ENCODE measurements around the gene FBXL16. TPM values are rescaled to one million over a fixed set of nuclear protein-coding genes. Genes with fewer than 3 reads are reported as not detected.

The FBXL16 gene
- total RNA-seq, 1 donor from 2014 or later = 12.0 TPM

DNA sequence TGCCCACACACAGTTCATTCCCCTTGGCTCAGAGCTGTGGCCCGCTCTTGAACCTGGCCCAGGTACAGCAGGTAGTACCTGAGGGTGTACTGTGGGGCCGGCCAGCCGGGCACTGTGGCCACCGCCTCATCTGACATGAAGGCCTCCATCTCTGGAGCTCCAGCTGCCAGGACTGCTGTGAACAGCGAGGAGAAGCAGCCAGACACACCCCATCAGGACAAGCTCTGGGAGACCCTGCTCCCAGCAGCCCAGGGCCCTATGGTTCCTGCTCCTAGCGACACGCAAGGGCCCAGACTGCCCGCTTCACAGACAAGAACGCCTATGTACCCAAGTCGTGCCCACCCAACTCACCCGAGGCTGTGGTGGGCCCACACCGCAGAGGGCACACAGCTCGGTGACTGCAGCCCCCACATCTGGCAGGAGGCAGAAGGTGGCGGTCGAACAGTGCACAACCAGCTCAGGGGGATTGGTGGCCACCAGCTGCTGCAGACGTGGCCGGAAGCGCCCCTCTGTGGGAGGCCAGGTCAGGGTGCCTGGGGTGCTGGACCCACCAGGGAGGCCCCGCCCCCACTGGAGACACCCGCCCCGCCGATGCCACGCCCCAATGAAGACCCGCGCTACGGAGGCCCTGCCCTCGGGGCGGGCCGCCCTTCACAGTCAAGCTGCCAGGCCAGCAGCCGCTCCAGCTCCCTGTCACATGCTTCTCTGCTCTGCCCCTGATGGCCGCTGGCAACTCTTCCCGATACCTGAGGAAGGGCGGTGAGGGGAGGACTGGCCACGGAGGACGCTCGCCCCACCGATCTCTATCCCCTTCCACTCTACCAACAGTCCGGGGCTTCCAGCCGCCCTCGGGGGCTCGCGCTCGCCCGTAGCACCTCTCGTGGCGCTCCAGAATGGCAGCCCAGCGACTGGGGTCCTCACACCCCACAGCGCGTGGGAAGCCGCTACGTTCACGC lies 26.5 kb downstream of the FBXL16 start:
- intact Hi-C loops (cut with micrococcal nuclease) = loop anchor here (1.0 kb wide), 1 partner anchor 11 kb away; the partner anchor contains the start of gene RHOT2

DNA sequence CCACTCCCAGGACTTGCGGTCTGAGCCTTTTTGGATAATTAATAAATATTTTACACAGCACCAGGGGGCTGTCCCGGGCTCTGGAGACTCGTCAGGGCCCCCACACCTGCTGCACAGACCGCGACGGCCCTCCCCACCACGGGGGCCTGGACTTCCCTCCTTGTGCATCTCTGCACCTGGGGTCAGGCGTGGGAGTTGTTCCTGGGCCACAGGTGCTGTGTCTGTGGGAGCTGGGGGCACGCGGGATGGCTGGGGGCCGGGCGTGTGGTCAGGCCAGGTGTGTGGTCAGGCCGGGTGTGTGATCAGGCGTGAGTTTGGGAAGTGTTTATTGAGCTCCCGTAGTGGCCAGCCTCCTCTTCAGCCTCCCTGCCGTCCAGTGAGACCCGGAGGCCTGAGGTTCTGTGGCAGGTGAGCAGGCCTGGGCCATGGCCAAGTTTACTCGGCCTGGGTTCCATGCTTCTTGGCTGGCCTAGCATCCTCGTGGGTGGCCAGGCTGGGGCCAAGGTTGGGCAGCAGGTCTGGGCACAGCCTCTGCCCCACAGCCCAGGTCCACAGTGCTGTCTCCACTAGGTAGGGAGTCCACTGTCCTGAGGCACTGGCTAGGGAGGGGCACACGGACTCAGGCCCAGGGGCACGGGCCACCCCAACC lies 27.3 kb downstream of the FBXL16 start:
- intact Hi-C loops (cut with micrococcal nuclease) = no loop called here

DNA sequence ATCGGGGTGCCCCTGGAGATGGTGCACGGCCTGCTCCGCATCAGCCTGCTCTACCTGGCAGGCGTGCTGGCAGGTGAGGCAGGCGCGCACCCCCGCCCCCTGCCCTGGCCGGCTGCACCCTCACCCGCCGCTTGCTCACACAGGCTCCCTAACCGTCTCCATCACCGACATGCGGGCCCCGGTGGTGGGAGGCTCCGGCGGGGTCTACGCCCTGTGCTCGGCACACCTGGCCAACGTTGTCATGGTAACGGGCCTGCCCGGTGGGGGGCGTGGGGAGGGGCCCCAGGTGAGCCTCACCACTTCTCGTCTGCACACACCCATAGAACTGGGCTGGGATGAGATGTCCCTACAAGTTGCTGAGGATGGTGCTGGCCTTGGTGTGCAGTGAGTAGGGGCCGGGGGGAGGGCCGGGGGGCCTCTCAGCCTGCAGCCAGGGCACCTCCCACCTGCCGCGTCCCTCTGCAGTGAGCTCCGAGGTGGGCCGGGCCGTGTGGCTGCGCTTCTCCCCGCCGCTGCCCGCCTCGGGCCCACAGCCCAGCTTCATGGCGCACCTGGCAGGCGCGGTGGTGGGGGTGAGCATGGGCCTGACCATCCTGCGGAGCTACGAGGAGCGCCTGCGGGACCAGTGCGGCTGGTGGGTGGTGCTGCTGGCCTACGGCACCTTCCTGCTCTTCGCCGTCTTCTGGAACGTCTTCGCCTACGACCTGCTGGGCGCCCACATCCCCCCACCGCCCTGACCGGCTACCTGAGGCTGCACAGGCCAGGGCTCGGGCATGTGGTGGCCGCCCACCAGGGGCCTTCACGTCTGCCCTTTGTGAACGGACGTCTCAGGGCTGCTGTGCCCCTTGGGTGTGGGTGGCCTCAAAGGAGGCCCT lies 28.0 kb downstream of the FBXL16 start:
- intact Hi-C loops (cut with micrococcal nuclease) = no loop called here

DNA sequence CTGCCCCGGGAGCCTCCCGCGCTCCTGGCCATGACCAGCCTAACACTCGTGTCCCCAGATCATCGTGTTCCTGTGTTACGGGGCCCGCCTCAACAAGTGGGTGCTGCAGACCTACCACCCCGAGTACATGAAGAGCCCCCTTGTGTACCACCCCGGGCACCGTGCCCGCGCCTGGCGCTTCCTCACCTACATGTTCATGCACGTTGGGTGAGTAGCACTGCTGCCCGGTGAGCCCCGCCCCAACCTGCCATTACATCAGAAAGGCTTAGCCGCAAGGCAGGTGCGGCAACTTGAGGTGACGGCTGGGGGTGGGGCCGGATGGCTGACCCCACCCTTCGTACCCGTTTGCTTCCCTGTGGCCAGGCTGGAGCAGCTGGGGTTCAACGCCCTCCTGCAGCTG lies 28.7 kb downstream of the FBXL16 start:
- intact Hi-C loops (cut with micrococcal nuclease) = no loop called here

DNA sequence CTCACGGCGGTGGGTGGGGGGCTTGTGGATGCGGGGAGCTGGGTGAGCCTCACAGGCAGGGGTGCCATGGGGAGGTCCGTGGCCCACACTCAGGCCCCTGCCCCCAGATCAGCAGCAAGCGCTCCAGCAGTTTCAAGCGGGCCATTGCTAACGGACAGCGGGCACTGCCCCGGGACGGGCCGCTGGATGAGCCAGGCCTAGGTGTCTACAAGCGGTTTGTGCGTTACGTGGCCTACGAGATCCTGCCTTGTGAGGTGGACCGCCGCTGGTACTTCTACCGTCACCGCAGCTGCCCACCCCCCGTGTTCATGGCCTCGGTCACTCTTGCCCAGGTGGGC lies 29.1 kb downstream of the FBXL16 start:
- intact Hi-C loops (cut with micrococcal nuclease) = no loop called here

DNA sequence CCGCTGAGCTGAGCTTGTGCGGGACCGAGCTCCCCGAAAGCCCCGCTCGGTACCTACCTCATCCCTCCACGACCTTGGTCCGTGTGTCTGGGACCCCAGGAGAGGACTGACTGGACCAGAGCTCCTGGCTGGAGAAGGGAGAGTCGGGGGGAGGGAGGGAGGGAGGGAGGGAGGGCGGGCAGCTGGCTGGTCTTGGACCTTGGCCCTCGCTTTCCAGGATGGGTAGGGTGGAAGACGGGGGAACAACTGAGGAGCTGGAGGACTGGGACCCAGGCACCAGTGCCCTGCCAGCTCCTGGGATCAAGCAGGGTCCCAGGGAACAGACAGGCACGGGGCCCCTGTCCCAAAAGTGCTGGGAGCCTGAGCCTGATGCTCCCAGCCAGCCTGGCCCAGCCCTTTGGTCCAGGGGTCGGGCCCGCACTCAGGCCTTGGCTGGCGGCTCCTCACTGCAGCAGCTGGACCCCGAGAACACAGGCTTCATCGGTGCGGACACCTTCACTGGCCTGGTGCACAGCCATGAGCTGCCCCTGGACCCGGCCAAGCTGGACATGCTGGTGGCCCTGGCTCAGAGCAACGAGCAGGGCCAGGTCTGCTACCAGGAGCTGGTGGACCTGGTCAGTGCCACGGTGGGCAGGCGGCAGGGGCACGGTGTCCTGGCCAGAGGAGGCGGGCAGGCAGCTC lies 29.6 kb downstream of the FBXL16 start:
- intact Hi-C loops (cut with micrococcal nuclease) = no loop called here

DNA sequence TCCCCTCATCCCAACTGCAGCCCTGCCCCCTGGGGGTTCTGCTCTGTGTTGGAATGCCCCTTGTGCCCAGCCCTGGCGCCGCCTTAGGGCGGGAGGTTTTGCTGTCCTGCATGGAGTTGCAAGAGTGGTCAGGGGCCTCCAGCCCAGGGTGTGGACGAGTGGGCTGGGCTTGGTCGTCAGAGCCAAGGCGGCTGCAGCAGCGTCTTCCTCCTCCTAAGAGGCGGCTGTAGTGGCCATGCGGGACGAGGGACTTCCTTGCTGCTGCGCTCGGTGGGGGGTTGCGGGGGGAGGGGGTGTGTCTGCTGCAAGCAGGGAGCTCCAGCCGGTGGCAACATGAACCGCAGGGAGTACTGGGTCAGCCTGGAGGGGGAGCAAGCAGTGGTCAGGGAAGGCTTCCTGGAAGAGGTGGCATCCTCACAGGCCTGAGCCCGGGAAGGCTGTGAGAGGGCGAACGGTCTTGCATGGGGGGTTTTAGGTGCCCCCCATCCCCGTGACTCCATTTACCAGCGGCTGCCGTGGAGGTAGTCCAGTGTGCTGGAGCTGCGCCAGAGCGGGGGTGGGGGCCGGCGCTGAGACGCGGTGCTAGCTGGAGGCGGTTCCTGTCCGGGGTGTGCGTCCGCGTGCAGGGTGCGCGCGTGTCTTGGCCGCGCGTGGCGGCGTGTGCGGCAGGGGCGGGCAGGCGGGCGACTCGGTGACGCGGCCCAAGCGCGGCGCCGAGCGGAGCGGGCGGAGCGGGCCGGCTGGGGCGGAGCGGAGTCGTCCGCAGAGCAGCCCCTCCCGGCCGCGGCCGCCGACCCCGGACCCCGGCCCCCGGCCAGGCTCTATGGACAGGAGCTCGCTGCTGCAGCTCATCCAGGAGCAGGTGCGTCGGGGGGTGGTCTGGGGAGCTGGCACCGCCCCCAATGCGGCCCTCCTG lies 30.4 kb downstream of the FBXL16 start, which contains the start of gene RHBDL1:
TSS of gene RHBDL1 (plus strand) at position 704 of the 916 bp plus-strand sequence. CDS start at position 824, 120 bp downstream.
- intact Hi-C loops (cut with micrococcal nuclease) = no loop called here

DNA sequence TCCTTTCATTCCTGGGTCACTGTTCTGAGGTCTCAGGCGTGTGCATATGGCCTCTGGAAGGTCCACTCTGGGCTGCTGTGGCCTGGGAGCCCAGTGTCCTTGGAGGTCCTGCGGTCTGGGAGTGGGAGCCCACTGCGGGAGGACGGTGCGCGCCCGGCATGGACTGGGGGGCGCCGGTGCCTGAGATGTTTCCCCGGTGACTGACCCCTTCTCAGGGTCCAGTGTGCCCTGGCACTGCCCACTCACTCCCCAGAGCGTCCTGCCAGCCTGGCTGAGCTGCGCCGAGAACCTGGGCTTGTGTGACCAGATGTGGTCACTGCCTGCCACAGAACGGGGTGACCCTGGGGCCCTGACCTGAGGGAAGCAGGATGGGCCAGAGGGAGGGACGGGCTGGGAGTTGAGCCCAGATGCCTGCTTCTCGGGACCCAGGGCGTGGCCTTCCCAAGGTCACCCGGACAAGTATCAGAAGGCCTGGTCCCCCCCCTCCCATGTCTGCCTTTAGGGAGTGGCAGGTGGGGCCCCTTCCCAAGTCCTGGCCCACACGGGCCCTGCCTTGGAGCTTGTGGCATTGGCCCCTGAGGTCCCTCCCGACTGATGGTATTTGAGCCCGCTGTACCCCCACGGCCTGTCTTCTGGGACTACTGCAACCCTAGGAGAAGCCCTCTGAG lies 31.3 kb downstream of the FBXL16 start:
- intact Hi-C loops (cut with micrococcal nuclease) = no loop called here

DNA sequence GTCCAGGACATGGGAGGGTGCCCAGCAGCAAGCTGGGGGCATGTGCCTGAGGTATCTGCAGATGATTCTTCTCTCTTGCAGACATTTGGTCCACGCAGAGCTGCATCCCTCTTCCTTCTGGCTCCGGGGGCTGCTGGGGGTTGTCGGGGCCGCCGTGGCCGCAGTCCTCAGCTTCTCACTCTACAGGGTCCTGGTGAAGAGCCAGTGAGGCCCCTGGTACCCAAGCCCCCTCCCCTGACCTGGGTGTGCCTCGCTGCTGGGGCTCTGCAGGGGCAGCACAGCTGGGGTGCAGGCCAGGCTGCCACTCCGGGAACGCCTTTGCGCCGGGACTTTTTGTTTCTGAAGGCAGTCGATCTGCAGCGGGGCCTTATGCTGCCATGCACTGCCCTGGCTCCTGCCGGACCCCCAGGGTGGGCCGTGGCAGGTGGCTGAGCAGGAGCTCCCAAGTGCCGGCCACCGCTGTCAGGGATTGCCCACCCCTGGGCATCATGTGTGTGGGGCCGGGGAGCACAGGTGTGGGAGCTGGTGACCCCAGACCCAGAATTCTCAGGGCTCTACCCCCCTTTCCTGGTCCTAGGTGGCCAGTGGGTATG lies 32.1 kb downstream of the FBXL16 start:
- intact Hi-C loops (cut with micrococcal nuclease) = no loop called here

DNA sequence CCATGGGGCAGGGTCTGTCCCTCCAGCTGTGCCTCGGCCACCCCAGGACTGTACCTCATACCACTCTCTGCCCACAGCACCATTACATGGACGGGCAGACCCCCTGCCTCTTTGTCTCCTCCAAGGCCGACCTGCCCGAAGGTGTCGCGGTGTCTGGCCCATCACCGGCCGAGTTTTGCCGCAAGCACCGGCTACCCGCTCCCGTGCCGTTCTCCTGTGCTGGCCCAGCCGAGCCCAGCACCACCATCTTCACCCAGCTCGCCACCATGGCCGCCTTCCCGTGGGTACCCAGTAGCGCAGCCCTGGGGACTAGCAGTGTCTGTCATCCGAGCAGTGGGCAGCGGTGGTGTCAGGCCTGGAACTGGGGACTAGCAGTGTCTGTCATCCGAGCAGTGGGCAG lies 32.8 kb downstream of the FBXL16 start:
- intact Hi-C loops (cut with micrococcal nuclease) = no loop called here

DNA sequence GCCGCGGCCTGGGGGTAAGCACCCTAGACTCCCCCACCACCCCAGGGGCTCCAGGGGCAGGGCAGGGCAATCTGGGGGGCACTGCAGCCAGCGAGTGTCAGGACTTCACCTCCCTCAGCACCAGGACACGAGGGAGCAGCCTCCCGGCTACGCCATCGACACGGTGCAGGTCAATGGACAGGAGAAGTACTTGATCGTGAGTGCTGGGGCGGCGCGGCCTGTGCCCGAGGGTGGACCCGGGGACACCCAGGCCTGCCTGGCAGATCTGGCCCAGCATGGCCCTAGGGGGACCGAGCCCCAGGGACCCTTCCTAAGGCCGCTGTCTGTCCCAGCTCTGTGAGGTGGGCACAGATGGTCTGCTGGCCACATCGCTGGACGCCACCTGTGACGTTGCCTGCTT lies 33.2 kb downstream of the FBXL16 start:
- intact Hi-C loops (cut with micrococcal nuclease) = no loop called here

DNA sequence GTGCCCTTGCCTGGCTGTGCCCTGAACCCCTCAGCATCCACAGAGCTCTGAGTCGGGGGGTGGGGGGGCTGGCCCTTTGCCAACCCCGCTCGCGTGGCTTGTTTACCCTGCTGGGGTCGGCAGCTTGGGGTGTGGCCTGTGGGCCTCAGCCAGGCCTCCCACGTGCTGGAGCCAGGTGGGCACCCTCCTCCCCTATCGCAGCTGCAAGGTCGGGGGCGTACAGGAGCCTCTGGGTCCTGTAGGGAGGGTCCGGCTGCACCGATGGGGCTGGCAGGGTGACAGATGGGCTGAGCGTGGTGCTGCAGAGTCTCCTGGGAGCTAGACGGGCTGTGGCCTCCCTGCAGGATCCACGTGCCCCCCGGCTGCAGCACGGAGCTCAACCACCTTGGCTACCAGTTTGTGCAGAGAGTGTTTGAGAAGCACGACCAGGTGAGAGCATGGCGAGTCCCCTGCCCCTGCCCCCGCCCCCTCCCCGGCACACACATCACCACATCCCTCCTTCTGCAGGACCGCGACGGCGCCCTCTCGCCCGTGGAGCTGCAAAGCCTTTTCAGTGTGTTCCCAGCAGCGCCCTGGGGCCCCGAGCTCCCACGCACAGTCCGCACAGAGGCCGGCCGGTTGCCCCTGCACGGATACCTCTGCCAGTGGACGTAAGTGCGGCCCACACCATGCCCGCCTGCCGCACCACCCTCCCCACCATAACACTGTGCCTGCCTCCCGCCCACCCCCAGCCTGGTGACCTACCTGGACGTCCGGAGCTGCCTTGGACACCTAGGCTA lies 34.1 kb downstream of the FBXL16 start:
- intact Hi-C loops (cut with micrococcal nuclease) = no loop called here

DNA sequence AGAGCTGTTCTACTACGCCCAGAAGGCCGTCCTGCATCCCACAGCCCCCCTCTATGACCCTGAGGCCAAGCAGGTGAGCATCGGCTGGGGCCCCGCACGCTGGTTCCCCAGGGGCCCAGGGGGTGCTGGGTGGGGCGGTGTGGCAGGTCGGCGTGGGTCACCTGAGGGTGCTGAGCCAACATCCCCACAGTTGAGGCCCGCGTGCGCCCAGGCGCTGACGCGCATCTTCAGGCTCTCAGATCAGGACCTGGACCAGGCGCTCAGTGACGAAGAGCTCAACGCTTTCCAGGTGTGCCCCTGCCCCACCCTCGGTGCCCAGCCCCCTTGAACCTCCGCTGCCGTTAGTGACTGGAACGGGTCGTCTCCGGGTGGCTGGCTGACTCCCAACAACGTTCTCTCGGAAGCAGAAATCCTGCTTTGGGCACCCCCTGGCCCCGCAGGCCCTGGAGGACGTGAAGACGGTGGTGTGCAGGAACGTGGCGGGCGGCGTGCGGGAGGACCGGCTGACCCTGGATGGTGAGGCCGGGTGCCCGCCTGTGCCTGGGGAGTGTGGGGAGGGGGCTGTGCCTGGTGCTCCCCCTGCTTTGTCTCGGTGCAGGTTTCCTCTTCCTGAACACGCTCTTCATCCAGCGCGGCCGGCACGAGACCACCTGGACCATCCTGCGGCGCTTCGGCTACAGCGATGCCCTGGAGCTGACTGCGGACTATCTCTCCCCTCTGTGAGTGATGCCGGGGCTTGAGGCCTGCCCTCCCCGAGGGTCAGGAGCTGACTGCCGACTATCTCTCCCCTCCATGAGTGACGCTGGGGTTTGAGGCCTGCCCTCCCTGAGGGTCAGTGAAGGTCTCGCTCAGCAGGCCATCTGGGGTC lies 34.9 kb downstream of the FBXL16 start:
- intact Hi-C loops (cut with micrococcal nuclease) = no loop called here

DNA sequence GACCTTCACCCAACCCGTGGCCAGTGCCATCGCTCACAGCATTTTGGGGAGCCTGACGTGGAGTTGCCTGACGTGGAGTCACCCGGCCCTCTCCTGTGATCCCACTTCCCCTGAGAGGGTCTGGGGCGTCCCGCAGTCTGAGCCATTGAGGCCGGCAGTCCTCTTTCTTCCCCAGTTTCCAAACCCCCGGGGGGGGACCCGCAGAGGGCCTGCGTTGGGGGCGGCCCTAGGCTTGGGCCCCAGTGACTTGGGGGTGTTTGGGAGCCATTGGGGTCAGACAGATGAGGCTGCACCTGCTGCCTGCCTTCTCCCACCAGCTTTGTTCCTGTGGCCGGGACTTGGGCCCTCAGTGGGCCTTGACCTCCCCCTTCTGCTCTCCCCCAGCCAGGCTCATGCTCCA lies 35.9 kb downstream of the FBXL16 start:
- intact Hi-C loops (cut with micrococcal nuclease) = no loop called here

DNA sequence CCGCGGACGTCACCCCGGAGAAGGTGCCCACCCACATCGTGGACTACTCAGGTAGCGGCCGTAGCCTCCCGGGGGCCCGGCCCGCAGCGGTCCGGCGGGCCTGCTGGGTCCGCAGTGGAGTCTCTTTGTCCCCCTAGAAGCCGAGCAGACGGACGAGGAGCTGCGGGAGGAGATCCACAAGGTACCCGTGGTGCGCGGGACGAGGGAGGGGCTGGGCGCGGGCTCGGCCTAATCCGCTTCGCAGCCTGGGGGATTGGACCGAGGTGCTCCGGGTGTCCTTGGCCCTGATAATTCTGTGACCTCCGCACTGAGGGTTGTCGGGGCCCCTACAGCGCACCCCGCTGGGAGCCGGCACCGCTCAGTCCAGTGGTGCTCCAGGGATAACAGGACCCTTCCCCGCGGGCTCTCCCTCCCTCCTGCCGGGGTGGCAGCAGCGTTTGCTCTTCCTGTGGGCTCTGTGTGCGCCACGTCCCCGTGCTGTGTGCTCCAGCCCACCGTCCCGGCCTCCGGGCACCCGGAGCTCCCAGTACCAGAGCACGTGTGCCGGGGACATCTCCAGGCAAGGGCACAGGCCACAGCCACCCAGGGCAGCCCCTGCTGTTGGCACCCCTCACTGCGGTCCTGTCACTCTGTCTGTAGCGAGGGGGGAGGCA lies 37.0 kb downstream of the FBXL16 start:
- intact Hi-C loops (cut with micrococcal nuclease) = loop anchor here (1.0 kb wide), 1 partner anchor 11 kb away; no protein-coding TSS in a partner anchor

DNA sequence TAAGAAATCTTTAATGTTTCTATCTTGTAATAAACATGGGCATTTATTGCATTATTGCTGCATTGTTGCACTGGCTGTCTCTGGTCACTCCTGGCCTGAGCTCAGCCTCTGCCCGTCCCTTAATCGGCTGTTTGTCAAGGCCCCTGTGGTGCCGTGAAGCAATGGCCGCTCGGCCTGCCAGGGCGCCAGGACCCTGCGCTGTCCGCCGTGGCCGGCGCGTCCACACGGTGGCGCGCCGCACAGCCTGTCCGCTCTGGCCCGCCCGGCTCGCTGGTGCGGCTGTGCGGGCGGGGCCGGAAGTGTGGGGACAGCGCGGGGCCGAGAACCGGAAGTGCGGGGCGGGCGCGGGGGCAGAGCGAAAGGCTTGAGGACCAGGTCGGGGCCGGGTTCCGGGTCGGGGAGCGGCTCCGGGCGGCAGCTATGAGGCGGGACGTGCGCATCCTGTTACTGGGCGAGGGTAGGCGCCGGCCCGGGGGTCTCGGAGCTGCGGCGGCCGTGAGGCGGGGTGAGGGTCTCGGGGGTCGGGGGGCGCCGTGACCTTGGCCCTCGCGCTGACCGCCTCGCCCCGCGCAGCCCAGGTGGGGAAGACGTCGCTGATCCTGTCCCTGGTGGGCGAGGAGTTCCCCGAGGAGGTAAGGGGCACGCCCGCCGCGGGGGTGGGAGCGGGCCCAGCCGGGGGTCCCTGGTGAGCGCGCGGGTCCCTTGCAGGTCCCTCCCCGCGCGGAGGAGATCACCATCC lies 37.7 kb downstream of the FBXL16 start, which contains the start of gene RHOT2:
TSS of gene RHOT2 (plus strand) at position 353 of the 739 bp plus-strand sequence. CDS start at position 421, 68 bp downstream.
- intact Hi-C loops (cut with micrococcal nuclease) = loop anchor here (1.0 kb wide), 1 partner anchor 11 kb away; no protein-coding TSS in a partner anchor

Data from T-helper 2 cell treated with Interferon-gamma antibody and Interleukin-4, amounts not matched to agents 100 ng/mL and 5 ng/mL, for 36 hours (primary cell).